Activated effector memory CD4-positive, alpha-beta T cell treated with anti-CD3 and anti-CD28 coated beads, Interleukin-2, amount 50 U/mL, for 16 hours (primary cell): ENCODE data around the gene GZMM.
"Not testable (repeated sequence)": the region's sequence is repeated elsewhere in the genome, so short reads cannot be mapped to it uniquely, and the experiment has no call there.

Source experiments
- DNase-seq: peaks from one replicate; pipeline ENCODE4 v3.0.0-alpha.2; 2020

The GZMM gene

GRCh38 chr19:583968-584239 is 40.1 kb downstream of the GZMM start:
- no peak for DNase-seq

DNA sequence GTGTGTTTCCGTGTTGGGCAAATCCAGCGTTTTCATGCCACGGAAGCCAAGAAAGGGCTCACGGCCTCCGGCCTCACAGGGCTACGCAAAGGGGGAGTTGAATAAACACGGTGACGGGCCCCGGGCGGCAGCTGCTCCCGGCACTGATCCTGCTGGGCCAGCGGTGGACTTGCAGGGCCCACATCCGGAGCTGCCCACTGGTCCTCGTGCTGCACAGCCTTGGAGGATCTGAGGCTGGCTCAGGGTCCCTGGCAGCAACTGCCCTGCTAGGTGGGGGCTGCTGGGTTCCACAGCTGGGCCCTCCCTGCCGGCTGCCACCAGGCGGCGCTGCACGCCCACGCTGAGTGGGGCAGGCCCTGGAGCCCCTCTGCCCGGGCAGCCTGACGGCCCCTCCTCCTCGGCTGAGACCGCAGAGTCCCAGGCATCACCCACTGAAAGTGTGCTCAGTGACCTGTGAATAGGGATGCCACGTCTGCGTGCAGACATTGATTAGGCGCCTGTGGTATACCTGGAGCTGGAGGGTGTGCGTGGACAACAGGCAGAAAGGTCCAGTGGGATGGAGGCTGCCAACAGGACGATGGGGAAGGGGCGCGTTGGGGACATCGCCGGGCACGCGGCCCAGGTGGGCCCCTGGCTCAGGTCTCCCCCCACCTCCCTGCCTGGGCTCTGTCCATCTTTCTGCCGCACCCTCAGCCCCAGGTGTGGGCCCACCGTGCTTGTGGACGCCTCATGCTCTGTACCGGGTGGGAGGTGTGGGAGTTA is 40.6 kb downstream of the GZMM start:
- DNase-seq, result peak; percentile 89

GRCh38 chr19:585146-585545 is 41.3 kb downstream of the GZMM start:
- DNase-seq, result not testable (repeated sequence)

- no peak for DNase-seq
Observed at GRCh38 chr19:585551-586110, 41.8 kb downstream of the GZMM start.

DNA sequence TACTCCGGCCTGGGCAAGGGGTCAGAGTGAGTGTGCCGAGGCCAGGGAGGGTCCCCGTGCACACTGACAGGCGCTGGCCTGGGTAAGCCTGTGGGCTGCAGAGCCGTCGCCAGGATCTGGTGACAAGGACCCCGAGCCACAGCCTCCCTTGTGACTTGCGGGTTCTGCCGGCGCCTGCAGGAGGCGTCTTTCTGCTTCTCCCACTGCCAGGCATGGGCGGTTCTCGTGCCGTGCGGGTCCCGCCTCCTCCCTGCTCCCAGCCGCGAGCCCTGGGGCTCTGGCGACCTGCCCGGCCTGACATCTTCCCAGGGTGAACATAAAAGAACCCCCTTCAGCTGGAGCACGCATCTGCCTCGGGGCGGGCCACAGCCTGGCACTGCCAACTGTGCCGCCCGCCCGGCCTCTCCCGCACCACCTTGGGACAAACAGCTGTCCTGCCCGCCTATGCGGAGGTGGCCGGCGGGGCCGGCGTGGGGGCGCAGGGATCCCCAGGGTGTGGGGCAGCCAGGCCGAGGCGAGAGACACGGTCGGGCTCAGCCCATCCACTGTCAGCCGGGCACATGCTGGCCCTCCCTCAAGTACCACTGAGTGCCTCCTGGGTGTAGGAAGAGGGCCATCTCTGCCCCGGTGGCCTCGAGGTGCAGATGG is 44.4 kb downstream of the GZMM start:
- DNase-seq, result peak; percentile 86

- no peak for DNase-seq
Observed at GRCh38 chr19:588741-589692, 45.2 kb downstream of the GZMM start.

GRCh38 chr19:589693-590395 is 46.0 kb downstream of the GZMM start, which contains the start of gene HCN2:
Gene HCN2 (plus strand): TSS chr19:589881. CDS start chr19:589946, 65 bp downstream.
- DNase-seq, result no peak

GRCh38 chr19:590396-590745 is 46.5 kb downstream of the GZMM start:
- peak; percentile 71 for DNase-seq

- DNase-seq, result no peak
Observed at GRCh38 chr19:590750-591098, 46.9 kb downstream of the GZMM start.

GRCh38 chr19:591099-591958 is 47.5 kb downstream of the GZMM start:
- DNase-seq, result no peak

DNA sequence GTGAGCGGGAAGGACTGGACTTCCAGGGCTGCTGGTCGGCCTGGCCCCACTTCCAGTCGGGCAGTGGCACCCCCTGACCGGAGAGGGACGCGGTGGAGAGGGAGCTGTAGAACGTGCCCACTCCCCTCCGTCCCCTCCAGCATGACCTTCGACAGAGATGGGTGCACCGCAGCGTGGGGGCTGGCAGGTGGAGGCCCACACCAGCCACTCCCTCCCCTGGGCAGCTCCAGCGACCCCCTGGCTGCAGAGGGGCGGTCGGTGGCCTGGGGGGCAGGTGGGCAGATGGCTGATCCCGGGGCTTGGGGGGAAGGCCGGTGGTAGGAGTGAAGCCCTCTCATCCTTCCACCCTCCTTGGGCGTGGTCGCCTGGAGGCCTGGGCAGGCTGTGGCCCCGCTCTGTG is 48.2 kb downstream of the GZMM start:
- DNase-seq, result no peak

DNA sequence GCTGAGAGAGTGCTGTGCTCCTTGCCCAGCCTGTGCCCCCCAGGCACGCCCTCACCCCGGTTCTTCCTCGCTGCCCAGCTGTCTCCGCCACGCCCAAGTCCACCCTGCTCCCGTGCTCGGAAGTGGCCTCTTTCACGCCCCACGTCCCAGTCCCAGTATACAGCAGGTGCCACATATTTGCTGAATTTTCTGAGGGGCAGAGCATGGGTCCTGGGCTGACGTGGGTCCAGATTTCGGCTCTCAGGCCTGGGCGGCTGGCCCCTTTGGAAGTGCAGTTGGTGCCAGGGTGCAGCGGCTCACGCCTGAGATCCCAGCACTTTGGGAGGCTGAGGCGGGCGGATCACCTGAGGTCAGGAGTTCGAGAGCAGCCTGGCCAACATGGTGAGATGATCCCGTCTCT is 49.2 kb downstream of the GZMM start:
- DNase-seq, result no peak

DNA sequence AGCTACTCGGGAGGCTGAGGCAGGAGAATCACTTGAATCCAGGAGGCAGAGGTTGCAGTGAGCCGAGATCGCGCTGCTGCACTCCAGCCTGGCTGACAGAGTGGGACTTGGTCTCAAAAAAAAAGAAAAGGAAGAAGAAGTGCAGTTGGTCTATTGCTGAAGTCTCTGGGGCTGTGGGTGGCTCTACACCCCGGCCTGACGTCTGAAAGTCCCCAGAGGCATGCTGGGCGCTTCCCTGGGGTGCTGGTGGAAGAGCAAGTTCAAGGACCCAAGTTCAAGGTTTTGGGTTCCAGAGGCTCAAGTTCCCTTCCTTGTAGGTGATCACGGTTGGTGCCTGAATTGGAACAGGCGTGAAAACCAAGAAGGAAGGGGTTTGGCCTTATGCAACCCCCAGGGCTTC is 49.7 kb downstream of the GZMM start:
- no peak for DNase-seq

- DNase-seq, result no peak
Observed at GRCh38 chr19:594265-594870, 50.5 kb downstream of the GZMM start.

- no peak for DNase-seq
Observed at GRCh38 chr19:595326-596262, 51.7 kb downstream of the GZMM start.

DNA sequence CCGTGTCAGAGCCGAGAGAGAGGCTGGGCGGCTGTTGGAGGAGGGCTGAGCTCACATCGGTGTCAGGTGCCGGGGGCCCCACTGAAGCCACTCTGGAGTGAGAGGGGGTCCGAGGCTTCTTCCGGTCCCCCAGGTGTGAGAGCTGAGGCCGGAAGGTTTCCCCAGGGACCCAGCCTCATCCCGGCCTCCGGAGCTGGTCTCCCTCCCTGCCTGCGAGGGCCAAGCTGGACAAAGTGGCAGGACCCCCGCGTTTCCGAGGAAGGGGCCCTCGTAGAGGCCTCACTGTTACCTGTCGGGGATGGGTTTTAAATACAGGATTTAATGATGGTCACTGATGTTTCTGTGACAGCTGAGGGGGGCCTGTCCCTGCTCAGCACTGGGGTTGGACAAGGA is 52.4 kb downstream of the GZMM start:
- no peak for DNase-seq

GRCh38 chr19:597406-598315 is 53.8 kb downstream of the GZMM start:
- no peak for DNase-seq
